Activated T-helper 1 cell treated with anti-CD3 and anti-CD28 coated beads, Interleukin-2, amount 50 U/mL, for 16 hours (primary cell): ENCODE measurements around the gene CCNL1.
"Not testable (repeated sequence)": the region's sequence is repeated elsewhere in the genome, so short reads cannot be mapped to it uniquely, and the experiment has no call there.

Source experiments
- DNase-seq, 2 donors: peaks; one replicate each; pipeline ENCODE4 v3.0.0-alpha.2; 2020; ENCODE audit warnings: low read depth in 1 of 2, low spot score in 1 of 2

CCNL1 gene

DNA sequence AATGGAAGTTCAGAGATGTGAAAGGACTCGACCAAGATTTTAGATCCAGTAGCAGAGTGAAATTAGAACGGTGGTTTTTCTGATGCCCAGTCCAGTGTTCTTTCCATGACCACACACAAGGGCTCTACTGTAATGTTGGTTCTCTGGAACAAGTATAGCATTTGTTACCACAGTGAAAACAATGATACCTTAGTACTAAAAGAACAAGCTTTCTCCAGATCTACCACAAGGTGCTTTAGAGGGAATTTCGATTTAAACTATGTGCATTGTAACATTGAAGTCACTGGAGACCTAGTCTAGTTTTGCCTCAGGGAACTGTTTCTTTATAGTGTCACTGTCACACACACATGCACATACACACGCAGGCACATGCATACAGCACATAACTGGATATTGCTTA is 12.8 kb upstream of the CCNL1 start:
- DNase-seq: no peak

DNA sequence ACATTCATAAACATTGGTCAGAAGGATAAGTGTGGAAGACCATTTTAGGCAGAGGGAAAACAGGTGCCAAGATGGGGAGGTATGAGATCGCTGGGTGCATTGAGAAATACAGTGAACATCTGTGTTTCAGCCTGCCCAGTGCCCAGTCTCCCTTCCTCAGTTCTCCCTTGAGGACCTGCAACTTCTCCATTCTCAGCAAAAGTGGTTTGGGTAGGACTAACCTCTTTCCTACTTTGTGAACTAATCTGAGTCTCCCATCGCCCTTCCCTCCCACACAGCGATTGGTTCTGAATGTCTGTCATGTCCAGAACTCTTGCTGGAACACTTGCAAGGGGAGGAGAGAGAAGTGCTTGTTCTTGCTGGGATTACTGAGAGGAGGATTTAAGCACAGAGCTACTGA is 10.9 kb upstream of the CCNL1 start:
- DNase-seq: no peak

DNA sequence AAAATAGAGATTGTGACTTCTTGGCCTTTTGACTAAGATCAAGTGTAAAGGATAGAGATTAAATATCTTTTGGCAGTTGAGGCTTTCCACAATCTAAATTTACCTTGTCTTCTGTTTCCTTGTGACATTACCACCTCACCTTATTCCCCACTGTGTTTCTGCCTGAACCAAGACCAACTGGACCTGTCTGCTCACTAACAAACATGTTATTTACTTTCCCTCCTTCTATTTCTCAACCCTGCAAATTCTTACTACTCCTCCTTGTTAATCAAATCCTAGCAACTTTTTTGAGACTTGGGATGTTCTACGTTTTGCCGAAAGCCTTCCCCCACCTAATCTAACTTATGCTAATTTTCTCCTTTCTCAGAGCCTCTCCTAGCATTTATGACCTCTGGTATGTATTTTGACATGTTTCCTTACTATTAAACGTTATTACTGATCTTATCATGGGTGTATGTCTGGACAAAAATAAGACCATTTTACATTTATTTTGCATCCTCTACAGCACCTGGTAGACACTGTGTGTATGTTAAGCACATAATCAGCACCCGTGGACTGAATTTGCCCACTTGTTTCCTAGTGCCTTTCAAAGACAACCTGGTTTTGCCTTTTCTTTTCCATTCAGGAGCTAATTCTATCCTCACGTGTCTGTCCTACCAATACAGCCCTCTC is 7.6 kb upstream of the CCNL1 start:
- DNase-seq: no peak

DNA sequence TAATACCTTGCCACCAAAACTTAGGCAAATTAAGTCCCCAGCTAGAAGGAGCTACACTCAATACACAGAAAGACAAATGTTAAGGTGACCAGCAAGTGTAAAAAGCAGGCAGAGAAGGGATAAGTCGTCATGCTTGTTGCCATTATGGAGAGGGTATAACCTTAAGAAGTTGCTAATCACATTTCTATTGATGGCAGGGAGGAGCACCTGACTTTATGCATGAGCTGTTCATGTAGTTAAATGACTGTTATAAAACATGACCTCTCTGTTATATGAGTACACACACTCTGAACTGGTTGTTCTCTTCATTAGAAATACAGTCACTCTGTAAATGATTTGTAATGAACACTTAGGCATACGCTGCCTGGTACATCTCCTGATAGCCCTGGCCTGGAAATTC is 6.6 kb upstream of the CCNL1 start:
- DNase-seq: no peak

DNA sequence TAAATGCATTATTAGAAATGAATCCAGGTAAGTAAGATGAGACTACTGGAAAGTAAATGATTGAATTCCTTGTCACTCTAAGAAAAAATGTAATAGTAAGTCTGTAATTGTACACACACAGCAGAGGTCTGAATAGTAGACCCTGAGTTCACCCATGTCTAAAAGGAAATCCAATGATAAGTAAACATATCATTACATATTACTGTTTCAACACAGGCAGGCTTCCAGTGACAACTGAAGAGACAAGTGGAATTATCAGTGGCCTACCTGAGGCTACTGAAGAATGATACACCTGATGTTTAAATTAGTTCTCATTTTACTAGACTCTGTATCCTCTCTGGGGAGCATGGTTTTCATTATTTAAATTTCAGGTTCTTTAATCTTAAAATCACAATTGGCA is 6.2 kb upstream of the CCNL1 start:
- DNase-seq: no peak

DNA sequence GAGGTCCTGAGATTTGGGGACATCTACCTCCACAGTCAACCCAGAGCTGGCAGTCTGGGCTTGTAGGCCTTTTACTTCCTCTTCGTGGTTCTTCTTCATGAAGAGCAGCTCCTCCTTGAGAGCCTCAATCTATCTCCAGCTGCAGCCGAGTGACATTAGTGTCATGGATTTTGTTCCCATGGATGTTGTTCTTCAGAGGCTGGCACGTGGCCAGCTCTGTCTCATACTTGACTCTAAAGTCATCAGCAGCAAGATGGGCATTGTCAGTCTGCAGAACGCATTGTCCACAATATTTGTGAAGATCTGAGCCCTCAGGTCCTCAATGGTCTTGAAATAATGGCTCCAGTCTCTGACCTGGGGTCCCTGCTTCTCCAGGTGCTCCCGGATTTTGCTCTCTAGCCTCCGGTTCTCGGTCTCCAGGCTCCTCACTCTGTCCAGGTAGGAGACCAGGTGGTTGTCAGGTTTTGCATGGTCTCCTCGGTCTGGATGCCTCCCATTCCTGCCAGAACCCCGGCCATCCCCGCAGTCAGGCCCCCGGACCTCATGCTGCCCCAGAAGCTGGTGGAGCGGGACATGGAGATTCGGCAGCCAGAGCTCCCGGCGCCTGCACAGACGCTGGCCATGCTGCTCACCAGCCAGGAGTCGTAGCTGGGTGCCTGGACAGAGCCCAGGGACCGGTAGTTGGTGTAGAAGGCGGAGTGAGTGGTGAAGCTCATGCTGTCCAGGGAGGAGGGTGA is 3.4 kb upstream of the CCNL1 start:
- no peak for DNase-seq

DNA sequence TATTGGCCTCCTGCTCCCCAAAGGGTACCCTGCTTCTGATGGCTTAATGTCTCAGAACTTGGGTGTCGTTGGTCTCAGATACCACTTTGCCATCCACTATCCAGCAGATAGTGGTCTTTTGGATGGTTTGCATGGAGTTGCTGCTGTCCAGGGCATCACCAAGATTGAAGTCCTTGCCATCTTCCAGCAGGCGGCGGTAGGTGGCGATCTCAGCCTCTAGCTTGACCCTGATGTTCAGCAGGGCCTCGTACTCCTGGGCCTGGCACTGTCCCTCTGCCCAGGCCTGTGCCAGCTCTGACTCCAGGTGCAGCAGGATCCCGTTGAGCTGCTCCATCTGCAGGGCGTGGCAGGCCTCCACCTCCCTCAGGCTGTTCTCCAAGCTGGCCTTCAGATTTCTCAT is 2.7 kb upstream of the CCNL1 start:
- DNase-seq: not testable (repeated sequence)

DNA sequence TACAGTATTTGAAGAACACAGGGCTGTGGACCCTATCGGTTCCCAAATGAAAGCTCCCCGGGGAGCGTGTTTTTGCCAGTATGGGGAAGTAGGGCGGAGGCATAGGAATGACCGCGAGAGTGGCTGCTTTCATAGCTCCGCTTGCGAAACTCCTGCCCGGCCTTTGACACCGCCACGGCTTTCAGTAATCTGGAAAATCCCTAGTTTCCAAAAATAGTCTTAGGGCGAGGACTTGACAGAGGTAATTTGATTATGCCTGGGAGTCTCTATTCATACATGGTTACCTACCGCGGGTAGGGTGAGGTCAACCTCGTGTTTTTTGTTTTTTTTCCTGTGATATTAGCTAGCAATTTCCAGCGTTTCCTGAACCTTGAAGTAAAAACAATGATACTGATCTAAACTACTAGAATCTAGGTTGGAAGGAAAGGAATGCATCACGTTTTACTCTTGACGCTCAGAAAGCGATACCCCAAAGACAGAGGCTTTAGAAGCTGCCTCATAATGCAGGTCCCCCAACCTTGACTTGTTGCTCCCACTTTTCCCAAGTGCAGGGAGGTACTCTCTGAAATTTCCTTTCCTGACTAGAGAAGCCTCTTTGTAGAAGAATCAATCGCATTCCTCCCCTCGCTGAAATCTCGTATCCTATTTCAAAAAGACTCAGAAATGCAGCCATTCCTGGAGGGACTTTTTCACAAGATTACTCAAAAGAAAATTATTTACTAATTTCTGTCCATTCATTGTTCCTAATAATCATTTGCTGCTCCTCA is 894 bp upstream of the CCNL1 start:
- peak in 1 of 2 donors; percentile 31 for DNase-seq

DNA sequence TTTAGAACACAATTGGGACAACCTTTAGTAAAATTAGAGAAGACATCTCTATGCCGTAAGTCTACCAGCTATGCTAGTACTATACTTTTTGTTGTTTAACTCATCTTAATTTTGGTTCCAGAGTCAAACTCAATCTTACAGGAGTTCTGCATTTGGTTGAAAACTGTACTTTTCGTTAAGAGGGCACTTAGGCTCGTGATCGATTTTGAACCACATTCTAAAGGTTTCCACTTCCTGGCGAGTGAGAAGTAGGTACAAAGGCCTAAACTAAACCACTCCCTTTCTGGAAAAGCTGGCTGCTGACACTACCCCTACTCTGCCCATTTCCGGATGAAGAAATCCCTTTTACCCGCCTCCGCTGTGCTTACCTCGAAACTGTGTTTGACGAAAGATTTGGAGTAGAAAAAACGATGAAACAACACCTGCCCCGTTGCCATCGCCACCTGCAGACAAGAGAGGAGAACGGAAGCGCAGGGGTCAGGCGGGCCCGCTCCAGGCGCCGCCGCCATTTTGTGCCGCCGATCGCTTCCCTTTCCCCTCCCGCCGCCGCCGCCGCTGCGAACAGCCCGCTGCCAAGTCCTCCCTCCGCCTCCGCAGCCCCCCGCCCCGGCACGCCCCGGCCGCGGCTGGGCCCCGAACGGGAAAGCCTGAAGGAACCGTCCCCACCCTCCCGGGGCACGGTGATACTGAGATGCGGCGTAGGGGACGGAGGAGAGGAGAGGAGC is 748 bp downstream of the CCNL1 start:
- peak; percentile 53 to 72 for DNase-seq

DNA sequence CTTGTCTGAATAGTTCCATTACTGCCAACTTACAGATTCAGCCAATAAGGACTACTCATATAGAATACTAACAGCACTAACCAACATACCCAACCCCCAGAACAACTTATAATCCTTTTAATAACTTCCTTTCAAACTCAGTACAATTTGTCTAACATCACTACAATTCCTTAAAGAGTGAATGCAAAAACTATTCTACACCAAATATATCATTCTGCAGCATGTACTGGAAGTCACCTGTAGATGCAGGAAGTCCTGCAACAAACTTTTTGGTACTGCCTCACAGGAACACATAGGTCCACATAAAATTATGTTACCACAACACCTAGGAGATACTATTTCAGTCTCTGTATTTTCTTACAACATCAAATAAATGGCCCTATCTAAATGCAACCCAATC is 2.1 kb downstream of the CCNL1 start:
- no peak for DNase-seq

DNA sequence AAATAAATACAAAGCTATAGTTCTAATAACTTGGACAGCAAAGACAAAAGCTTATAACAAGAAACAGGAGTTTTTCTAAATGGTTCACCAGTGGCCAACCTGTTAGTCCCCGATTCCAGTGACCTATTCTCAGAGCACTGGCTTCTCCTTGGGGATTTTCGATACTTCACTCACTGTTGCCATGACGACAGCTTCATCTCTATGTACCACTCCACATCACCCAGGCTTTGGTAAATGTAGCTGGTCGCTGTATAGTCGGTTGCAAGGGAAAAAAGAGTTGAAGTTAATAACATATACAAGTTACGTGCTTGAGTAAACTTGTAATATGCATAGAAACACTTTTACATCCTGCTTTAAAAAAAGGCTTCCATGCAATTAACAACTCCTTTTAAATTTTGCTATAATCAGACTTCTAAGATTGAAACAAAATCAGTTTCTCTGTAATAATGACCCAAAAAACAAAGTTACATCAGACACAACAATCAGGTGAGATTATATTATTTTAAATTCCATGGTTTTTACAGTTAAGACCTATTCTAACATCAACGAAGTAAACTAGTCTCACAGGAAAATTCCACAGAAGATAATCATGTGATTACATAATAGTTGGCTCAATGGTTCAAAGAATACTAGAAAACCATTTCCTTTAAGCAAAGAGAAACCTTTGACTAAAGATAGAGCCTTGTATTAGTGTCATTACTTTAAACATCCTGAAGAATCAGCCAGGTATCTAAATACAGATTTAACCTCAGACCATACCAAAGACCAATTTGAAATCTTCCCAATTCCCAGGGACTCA is 2.9 kb downstream of the CCNL1 start:
- no peak for DNase-seq

DNA sequence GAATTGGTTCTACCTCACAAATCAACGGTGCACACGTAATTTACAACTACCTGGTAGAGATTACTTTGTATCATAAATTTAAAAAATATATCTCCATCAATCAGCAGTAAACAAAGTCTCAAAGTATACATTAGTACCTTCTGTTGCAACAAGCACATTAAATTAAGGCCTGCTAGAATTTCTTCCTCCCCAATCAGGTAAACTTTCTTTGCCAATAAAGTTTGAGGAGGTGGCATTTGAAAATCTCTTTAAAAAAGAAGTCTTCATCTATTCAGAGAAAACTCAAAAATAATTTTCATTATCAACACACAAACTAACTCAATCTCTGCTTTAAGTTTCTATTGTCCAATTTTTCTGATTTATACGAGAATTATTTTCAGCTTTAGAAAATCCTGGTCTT is 4.4 kb downstream of the CCNL1 start:
- DNase-seq: no peak

DNA sequence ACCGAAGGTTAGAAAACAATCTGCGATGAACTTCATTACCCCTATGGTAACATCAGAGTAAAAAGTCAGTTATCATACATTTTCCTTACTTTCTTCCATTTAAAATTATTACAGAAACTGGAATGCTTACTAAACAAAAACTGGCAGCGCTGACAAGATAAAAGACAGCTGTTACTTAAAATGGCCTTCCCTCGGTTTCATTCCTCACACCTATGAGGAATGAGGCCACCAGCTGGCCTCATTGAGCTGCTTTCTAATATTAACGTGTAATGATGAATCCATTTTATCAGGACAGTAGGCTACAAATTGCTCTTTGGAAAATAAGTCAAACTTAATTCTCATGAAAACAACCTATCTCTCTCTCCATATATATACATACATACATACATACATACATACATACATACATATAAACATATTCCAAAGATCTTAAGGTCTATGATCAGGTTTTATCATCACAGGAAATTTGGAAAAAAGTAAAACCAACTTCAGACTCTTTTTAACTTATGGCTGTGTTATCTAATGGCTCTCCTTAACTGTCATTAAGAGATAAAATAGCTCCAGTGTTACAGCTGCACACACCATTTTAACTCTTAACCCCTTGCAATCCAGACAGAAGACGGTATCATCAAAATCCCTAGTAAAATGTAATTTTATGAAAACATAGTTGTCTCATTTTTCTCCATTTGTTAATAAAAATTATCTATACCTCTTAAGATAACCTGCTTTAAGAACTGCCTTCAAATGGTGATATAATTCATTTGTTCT is 5.2 kb downstream of the CCNL1 start:
- DNase-seq: no peak

DNA sequence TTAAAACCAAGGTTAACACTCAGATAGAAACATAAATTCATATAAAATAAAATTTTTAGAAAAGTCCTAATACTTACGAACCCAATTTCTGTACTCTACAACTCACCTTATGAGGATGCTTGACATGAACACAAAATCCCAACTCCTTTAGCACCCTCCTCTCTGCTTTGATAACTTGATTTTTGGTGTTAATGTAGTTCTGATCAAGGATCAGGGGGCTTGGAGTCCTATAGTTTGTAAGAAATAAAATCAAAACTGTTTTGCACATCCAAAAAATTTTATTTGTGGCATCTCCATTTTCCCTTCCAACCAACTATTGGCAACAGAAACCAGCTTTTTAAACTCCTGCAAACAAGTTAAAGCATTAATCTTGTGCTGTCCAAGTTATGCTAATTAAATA is 7.0 kb downstream of the CCNL1 start:
- no peak for DNase-seq

DNA sequence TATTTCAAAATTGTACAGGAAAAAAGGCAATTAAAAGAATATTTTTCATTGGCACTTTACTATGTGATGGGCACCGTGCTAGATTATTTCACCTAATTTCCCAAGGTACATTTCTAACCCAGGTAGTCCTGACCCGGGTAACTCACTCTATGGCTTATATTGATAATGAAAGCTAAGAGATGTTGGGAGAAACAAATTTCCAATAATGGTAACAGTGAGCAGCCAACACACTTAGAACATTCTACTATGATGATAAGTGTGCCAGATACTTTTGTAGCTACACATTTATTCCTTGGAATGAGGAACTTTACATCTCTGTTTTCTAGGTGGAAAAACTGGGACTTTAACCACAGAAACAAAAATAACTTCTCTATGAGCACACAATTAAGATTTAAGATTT is 7.5 kb downstream of the CCNL1 start:
- DNase-seq: no peak

DNA sequence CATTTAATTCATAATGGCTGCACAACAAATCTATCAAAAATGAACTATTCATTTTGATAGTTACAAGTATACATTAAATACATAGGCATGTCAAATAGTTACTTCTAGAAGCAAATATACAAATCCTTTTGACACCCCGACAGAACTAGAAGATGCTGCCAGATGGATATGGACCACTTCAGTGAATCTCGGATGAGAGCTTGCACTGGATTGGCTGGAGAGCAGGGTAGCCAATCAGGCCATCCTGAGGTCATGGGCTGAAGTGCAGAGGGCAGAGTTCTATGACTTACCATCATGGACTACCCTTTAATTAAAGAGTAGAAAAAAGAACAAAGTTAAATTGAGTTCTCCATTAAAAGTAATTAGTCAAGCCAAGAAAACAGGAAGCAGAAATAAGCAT is 8.3 kb downstream of the CCNL1 start:
- no peak for DNase-seq

DNA sequence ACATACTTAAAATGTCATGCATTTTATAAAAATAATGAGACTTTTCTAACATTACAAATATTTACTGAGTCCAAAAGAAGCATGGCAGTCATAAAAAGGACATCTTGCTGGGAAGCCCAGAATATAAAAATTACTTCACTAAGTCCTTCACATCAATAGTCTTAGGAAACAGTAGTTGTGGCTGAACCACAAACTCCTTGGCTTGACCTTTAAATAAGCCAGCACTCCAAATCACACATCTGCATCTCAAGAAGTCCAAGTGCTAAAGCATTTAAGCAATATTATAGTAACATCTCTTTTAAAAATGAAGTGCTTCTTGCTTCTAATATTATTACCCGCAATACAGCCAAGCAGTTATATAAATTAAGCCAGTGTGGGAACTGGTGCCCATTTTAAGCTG is 8.8 kb downstream of the CCNL1 start:
- DNase-seq: no peak

DNA sequence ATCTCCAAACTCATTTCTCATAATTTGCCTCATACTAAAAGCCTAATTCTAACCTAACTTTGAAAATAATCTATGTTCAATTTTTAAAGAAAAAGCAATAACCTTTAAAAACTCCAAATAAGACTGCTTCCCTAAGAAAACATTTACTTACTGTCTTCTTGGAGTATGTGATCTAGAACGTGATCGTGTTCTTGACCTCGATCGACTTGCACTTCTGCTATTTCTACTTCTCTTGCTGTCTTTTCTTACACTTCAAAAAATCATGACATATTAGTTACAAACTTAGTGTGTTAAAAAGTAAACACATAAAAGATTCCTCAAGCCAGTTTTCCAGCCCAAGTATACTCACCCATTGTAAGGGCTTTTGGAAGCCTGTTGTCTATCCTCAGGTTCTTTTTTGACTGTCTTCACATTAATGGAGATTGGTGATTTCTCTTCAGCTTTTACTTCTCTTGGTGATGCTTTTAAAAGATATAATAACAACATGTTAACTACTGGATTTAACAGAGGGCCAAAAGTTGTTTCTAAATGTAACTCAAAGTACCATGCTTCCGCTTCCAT is 10.7 kb downstream of the CCNL1 start:
- no peak for DNase-seq

DNA sequence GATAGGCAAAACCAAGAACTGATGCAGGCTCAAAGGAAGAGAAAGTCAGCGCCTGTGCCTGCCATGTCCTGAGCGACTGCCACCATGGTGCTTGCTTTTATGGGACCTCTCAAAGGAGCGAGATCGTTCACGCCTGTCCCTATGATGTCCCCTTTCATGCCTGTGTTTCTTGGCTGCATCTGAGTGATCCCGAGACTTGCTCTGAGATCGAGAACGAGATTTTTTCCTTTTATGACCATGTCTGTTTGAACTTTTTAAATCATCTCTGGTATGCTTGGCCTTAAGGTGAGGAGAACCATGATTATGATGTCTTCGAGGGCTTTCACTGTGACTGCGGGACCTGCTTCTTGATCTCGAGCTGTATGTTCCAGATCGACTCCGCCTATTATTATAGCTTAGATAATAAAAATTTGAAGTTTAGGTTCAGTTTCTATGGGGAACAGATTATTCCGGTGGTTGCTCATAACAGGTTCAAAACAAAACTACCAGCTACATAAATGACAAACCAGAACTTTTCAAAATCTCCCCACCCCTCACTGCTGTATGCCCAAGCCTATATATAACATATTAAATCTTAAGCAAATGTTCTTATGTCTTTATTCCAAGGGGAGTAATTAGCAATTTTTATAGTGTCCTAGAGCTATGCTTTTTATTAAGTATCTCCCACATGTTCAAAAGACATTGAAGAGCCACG is 11.6 kb downstream of the CCNL1 start:
- no peak for DNase-seq
